Breast epithelium (tissue), 3 donors: ENCODE results near the gene DNAH17.

ENCODE experiments used
- CTCF ChIP-seq, 3 donors: fragments of 450-650 bp; IDR thresholded peaks; one replicate each; pipeline ENCODE4 v1.5.1; 2016 to 2017; ENCODE audit warnings: antibody characterized with exemption in 3 of 3, mild to moderate bottlenecking in 3 of 3, moderate library complexity in 3 of 3
- POLR2A ChIP-seq: fragments of 450-650 bp; IDR thresholded peaks from one replicate; pipeline ENCODE4 v1.6.1; 2016; ENCODE audit warnings: antibody characterized with exemption, mild to moderate bottlenecking, moderate library complexity
- POLR2AphosphoS5 ChIP-seq, 3 donors: sonication (generic); formaldehyde crosslinking; IDR thresholded peaks; one replicate each; pipeline ENCODE4 v1.6.1; 2017; ENCODE audit warnings: antibody characterized with exemption in 3 of 3

- no peak for TF ChIP-seq POLR2A
- no peak for TF ChIP-seq CTCF (IDR thresholded peaks at IDR 0.05)
- no peak for TF ChIP-seq POLR2AphosphoS5 (IDR thresholded peaks at IDR 0.05)
These were observed 33.8 kb upstream of the DNAH17 start for GRCh38 chr17:78610951-78611511.
